Activated CD4-positive, alpha-beta T cell treated with anti-CD3 and anti-CD28 coated beads for 36 hours (primary cell): ENCODE data around the gene INPP5D. TPM values are rescaled to one million over a fixed set of nuclear protein-coding genes. Genes with fewer than 3 reads are reported as not detected.
A peak's percentile ranks its signal among the peaks of the same experiment; 100 is the strongest.

Source experiments
- ATAC-seq: fragments of 200-7000 bp; cut with Tn5 transposase; one replicate; pipeline ENCODE4 v1.10.0; 2021; ENCODE audit warnings: mild to moderate bottlenecking, moderate library complexity
- CTCF ChIA-PET: fragments of 350-600 bp; sonication (Branson Sonifier 250); formaldehyde crosslinking; loops from one replicate; lab custom pipeline; 2021; ENCODE audit warnings: antibody characterized with exemption; lab: Charles Lee
- POLR2A ChIA-PET: fragments of 350-600 bp; sonication (Branson Sonifier 250); formaldehyde crosslinking; loops from one replicate; lab custom pipeline; 2021; ENCODE audit warnings: antibody characterized with exemption, inconsistent platforms; lab: Charles Lee
- DNase-seq: peaks from one replicate; pipeline ENCODE4 v3.0.0-alpha.2; 2020
- H3K27ac Mint-ChIP-seq: one replicate; pipeline ENCODE4 v1.8.0; 2021; ENCODE audit warnings: mixed read lengths
- H3K27me3 Mint-ChIP-seq: one replicate; pipeline ENCODE4 v1.8.0; 2021; ENCODE audit warnings: mixed read lengths
- H3K36me3 Mint-ChIP-seq: one replicate; pipeline ENCODE4 v1.8.0; 2021; ENCODE audit warnings: low read depth, mixed read lengths
- H3K4me1 Mint-ChIP-seq: one replicate; pipeline ENCODE4 v1.8.0; 2021; ENCODE audit warnings: mixed read lengths
- H3K4me3 Mint-ChIP-seq: one replicate; pipeline ENCODE4 v1.8.0; 2021; ENCODE audit warnings: mild to moderate bottlenecking, moderate library complexity, mixed read lengths
- H3K9me3 Mint-ChIP-seq: one replicate; pipeline ENCODE4 v1.8.0; 2021; ENCODE audit warnings: low read depth, mixed read lengths
- intact Hi-C, 2 experiments: fragments of 100-400 bp; cut with DNase I in 1 of 2; cut with micrococcal nuclease in 1 of 2; formaldehyde crosslinking; loops; one replicate each; pipeline versions ENCODE4 v1.14.2 to v1.15.1; 2022 to 2024; cut with DNase I, micrococcal nuclease
- total RNA-seq, 2 experiments: library from RNA; stranded (reverse); gene quantifications; one replicate each; pipeline ENCODE4 v1.2.3, GENCODE V29; 2021

The INPP5D gene
- total RNA-seq, 2 experiments from 2014 or later, result 40.5 to 53.4 TPM

DNA sequence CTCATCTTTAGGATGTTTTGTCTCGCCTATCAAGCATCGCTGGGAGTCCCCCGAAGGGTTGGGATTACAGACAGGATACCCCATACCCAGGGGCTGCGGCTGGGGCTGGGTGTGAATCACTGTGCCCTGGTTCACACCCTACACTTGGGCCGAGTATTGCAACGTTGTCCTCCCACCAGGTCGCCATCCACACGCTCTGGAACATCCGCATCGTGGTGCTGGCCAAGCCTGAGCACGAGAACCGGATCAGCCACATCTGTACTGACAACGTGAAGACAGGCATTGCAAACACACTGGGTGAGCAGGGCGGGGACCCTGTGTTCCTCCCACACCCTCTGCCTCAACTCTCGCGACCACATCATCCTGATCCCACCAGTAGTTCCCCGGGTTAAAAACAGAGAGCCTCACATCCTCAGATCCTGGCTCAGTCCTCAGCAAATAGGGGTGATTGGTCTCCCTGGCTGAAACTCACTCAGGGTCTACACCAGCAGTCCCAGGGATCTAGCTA, 104.0 kb downstream of the INPP5D start:
- peaks cover 14% of the 10 kb centered on the region for H3K36me3 Mint-ChIP-seq
- H3K4me3 Mint-ChIP-seq, result no peak overlapping the region
- peak overlapping the region; percentile 49 for H3K27ac Mint-ChIP-seq
- ChIA-PET POLR2A (no interaction called here), CTCF (no interaction called here)
- ATAC-seq (no peak), DNase-seq (no peak)
- intact Hi-C loops, result no loop called here
- no peaks in the 10 kb centered on the region for H3K27me3 Mint-ChIP-seq
- H3K9me3 Mint-ChIP-seq, result no peaks in the 10 kb centered on the region
- H3K4me1 Mint-ChIP-seq, result no peaks in the 10 kb centered on the region

DNA sequence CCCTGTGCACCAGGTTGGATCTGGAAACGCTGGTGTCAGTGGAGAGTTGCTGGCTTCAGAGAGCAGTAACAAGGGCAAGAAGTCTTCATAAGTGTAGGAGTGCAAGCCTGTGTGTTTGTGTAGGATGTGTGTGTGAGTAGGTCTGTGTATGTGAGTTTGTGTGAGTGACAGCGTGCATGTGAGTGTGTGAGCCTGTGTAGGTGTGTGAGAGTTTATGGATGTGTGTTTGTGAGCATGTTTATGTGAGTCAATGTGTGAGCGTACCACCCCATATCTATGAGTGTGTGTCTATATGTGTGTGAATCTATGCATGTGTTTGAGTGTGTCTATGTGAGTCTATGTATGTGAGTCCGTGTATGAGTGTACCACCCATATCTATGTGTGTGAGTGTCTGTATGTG, 104.8 kb downstream of the INPP5D start:
- POLR2A ChIA-PET, result no interaction called here
- no peak overlapping the region for H3K4me3 Mint-ChIP-seq
- H3K27me3 Mint-ChIP-seq, result no peaks in the 10 kb centered on the region
- H3K4me1 Mint-ChIP-seq, result no peaks in the 10 kb centered on the region
- intact Hi-C loops, result no loop called here
- DNase-seq (no peak), ATAC-seq (peak; percentile 18)
- CTCF ChIA-PET, result no interaction called here
- no peaks in the 10 kb centered on the region for H3K9me3 Mint-ChIP-seq
- H3K36me3 Mint-ChIP-seq, result peaks cover 21% of the 10 kb centered on the region
- H3K27ac Mint-ChIP-seq, result no peak overlapping the region

DNA sequence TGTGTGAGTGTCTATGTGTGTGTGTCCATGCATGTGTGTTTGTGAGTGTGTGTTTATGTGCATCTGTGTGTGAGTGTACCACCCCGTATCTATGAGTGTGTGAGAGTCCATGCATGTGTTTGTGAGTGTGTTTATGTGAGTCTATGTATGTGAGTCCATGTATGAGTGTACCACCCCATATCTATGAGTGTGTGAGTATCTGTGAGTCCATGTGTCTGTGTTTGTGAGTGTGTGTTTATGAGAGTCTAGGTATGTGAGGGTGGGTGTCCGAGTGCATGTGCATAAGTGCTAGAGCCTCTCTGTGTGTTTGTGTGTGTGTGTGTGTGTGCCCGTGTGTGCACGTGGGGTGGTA, 105.4 kb downstream of the INPP5D start:
- H3K36me3 Mint-ChIP-seq, result peaks cover 24% of the 10 kb centered on the region
- H3K27me3 Mint-ChIP-seq, result no peaks in the 10 kb centered on the region
- no peak overlapping the region for H3K27ac Mint-ChIP-seq
- ATAC-seq (peak; percentile 62), DNase-seq (no peak)
- POLR2A ChIA-PET, result no interaction called here
- intact Hi-C loops, result no loop called here
- CTCF ChIA-PET, result no interaction called here
- no peak overlapping the region for H3K4me3 Mint-ChIP-seq
- no peaks in the 10 kb centered on the region for H3K4me1 Mint-ChIP-seq
- no peaks in the 10 kb centered on the region for H3K9me3 Mint-ChIP-seq

DNA sequence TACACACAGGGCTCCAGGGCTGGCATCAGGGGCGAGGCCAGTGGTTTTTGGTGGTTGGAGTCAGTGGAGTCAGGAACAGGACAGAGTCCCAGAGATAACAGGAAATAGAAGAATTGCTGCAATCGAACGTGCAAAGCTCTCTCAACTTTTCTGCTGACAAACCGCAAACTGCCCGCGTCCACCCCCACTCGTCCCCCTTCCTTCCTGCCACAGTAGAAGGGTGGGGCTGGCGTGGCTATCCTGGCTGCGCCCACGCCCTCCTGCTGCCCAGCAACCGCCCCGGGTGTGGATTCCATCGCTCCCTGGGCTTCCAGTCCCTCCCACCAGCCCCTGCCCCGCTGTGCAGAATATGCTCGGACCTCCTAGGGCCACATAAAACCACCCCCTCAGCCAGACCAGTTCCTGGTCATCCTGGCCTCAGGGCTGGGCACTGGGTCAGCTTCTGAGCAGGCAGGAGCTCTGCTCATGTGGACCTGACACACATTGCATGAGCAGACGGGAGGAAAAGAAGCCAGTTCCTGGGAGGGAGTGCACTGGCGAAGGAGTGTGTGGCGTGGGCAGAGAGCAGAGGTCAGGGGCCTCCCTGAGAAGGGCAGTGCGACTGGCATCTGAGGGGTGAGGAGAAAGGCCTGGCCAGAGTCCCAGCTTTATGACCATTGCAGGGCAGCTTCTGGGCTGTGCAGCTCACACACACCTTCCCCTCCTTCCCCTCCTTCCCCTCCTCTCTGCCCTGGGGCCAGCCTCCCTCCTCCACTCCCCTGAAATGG, 105.9 kb downstream of the INPP5D start:
- Mint-ChIP-seq H3K4me1 (no peaks in the 10 kb centered on the region), H3K4me3 (no peak overlapping the region), H3K27ac (peak overlapping the region; percentile 48), H3K27me3 (no peaks in the 10 kb centered on the region), H3K9me3 (no peaks in the 10 kb centered on the region), H3K36me3 (peaks cover 29% of the 10 kb centered on the region)
- peak; percentile 46 for DNase-seq
- ATAC-seq, result peak; percentile 50
- intact Hi-C loops, result no loop called here
- ChIA-PET POLR2A (no interaction called here), CTCF (no interaction called here)

DNA sequence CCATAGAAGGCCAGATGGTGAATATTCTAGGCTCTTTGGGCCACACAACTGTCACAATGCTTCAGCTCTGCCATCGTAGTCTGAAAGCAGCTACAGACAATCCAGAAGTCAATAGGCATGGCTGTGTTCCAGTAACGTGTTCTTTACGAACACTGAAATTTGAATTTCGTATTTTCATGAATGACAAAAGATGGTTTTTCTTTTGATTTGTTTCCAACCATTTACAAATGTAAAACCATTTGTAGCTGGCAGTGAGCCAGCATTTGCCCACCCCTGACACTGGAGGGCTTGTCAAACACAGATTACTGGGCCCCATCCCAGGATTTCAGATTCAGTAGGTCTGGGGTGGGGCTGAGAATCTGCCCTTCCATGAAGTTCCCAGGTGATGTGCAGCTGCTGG, 108.3 kb downstream of the INPP5D start:
- ChIA-PET POLR2A (no interaction called here), CTCF (no interaction called here)

DNA sequence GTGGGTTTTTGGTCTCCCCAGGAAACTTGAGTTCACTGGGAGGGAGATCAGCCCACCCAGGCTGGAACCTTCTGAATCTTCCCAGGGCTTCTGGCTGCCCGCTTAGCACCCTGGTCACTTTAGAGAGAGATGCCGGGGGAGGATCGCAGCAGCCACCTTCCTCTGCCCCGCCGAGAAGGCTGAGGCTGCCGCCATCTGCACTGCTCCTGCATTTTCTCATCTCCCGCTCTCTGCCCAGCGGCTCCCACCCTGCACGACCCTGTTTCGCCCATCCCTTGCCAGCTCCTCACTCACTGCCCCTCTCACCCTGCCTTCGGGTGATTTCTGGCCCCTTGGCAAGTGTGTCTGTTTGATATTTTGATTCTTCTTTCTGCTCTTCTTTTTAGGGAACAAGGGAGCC, 108.8 kb downstream of the INPP5D start:
- intact Hi-C loops, result no loop called here
- ATAC-seq (no peak), DNase-seq (no peak)
- CTCF ChIA-PET, result interaction anchor here (0.6 kb wide), 1 partner anchor 17 kb away, joined by 4 read pairs; no protein-coding TSS in a partner anchor
- POLR2A ChIA-PET, result no interaction called here
- H3K27ac Mint-ChIP-seq, result no peak overlapping the region
- no peaks in the 10 kb centered on the region for H3K4me1 Mint-ChIP-seq
- peaks cover 38% of the 10 kb centered on the region for H3K36me3 Mint-ChIP-seq
- H3K27me3 Mint-ChIP-seq, result no peaks in the 10 kb centered on the region
- H3K9me3 Mint-ChIP-seq, result no peaks in the 10 kb centered on the region
- H3K4me3 Mint-ChIP-seq, result no peak overlapping the region

More for the DNA sequence above, 108.3 kb downstream of the INPP5D start:
- ATAC-seq, result no peak
- Mint-ChIP-seq H3K4me3 (no peak overlapping the region), H3K9me3 (no peaks in the 10 kb centered on the region), H3K36me3 (peaks cover 41% of the 10 kb centered on the region), H3K4me1 (no peaks in the 10 kb centered on the region), H3K27me3 (no peaks in the 10 kb centered on the region), H3K27ac (no peak overlapping the region)
- intact Hi-C loops, result no loop called here
- no peak for DNase-seq

DNA sequence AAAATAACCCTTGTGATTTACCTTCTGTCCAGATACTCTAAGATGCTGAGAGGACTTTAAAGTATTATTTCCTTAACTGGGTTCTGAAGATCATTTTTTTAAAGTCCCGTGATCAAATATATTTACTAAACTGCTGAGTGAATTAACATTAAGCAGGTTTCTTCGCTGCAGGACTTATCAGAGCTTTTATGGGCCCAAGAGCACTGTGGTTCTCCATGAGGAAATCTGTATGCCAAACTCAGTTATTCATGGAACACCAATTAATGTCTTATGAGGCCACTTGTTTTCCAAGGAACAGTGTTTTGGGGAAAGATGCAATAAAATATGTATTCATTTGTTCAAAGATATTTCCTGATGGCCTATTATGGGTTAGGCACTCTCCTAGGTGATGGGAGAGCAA, 111.2 kb downstream of the INPP5D start:
- H3K36me3 Mint-ChIP-seq, result peaks cover 38% of the 10 kb centered on the region
- ATAC-seq (no peak), DNase-seq (no peak)
- no peak overlapping the region for H3K4me3 Mint-ChIP-seq
- no peak overlapping the region for H3K27ac Mint-ChIP-seq
- H3K9me3 Mint-ChIP-seq, result no peaks in the 10 kb centered on the region
- H3K4me1 Mint-ChIP-seq, result no peaks in the 10 kb centered on the region
- H3K27me3 Mint-ChIP-seq, result no peaks in the 10 kb centered on the region
- ChIA-PET POLR2A (interaction anchor here (0.6 kb wide), 1 partner anchor 53 kb away, joined by 3 read pairs; no protein-coding TSS in a partner anchor), CTCF (interaction anchor here (0.6 kb wide), 1 partner anchor 1355 kb away, joined by 4 read pairs; no protein-coding TSS in a partner anchor)
- intact Hi-C loops, result no loop called here

DNA sequence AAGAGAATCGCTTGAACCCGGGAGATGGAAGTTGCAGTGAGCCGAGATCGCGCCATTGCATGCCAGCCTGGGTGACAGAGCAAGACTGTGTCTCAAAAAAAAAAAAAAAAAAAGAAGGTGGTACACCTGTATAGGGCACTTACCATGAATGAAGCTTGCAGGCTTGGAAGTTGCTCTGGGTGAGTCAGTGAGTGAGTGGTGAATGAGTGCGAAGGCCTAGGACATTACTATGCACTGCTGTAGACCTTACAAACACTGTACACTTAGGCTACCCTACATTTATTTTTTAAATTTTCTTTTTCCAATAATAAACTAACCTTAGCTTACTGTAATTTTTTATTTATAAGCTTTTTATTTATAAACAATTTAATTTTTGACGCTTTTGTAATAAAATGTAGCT, 113.0 kb downstream of the INPP5D start:
- no peak overlapping the region for H3K27ac Mint-ChIP-seq
- H3K36me3 Mint-ChIP-seq, result peaks cover 45% of the 10 kb centered on the region
- H3K27me3 Mint-ChIP-seq, result no peaks in the 10 kb centered on the region
- no peaks in the 10 kb centered on the region for H3K4me1 Mint-ChIP-seq
- H3K4me3 Mint-ChIP-seq, result no peak overlapping the region
- no peaks in the 10 kb centered on the region for H3K9me3 Mint-ChIP-seq
- DNase-seq (no peak), ATAC-seq (no peak)
- CTCF ChIA-PET, result interaction anchor here (0.9 kb wide), 1 partner anchor 436 kb away, joined by 3 read pairs; no protein-coding TSS in a partner anchor
- intact Hi-C loops, result no loop called here
- POLR2A ChIA-PET, result no interaction called here

DNA sequence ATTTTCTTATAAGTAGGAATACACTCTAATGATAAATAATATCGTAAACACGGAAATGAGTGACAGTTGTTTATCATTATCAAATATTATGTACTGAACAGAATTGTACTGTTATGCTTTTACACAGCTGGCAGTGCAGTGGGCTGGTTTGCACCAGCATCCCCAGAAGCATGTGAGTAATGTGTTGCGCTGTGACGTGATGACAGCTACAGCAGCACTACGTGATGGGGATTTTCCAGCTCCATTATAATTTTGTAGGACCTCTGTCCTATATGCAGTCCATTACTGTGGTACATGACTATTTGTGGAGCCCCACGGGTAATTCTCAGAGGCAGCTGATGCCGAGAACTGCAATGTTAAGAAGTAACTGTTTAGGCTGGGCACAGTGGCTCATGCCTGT, 114.0 kb downstream of the INPP5D start:
- H3K27ac Mint-ChIP-seq, result no peak overlapping the region
- H3K27me3 Mint-ChIP-seq, result no peaks in the 10 kb centered on the region
- no peak overlapping the region for H3K4me3 Mint-ChIP-seq
- DNase-seq (no peak), ATAC-seq (no peak)
- H3K36me3 Mint-ChIP-seq, result peaks cover 48% of the 10 kb centered on the region
- ChIA-PET POLR2A (no interaction called here), CTCF (no interaction called here)
- intact Hi-C loops, result no loop called here
- no peaks in the 10 kb centered on the region for H3K9me3 Mint-ChIP-seq
- H3K4me1 Mint-ChIP-seq, result no peaks in the 10 kb centered on the region

DNA sequence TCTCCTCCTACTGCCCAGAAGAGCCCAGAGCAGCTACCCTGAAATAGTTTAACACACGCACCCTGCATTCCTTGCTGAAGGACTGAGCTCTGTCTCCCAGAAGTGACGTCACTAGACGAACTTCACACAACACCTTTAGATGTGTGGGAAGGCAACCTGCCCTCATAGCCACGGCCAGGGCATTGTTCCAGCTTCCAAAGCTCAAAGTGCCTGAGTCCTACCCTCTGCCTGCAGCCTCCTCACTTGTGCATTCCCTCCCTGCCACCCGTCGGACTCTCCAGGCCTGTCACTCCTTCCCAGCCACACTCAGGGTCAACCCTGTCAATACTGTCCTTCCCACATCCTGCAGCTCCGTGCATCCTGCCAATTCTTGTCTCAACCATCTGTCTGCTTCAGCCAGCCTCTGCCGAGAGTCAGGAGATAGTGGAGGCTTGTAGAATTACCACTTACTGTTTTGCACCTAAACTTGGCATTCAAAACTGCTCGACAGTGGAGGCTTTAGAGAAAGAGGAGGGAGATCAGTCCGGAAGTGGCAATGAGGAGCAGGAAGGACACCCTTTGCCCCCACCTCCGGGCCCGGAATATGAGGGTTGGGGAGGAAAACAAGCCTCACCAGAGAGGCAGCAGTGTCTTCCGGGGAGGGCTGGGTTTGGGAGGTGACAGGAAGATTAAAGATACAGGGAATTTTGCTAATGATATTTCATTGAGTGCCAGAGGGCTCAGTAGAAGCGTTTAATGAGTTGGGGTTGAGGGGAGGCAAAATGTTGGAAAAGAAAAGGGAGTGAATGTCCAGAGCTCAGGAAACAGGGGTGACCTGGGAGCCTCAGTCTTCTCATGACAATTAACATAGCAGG, 119.1 kb downstream of the INPP5D start:
- no peaks in the 10 kb centered on the region for H3K4me1 Mint-ChIP-seq
- no peak for DNase-seq
- intact Hi-C loops, result no loop called here
- CTCF ChIA-PET, result interaction anchor here (1.0 kb wide), 1 partner anchor 49 kb away, joined by 3 read pairs; no protein-coding TSS in a partner anchor
- peak overlapping the region; percentile 44 for H3K27ac Mint-ChIP-seq
- POLR2A ChIA-PET, result no interaction called here
- H3K4me3 Mint-ChIP-seq, result no peak overlapping the region
- no peak for ATAC-seq
- no peaks in the 10 kb centered on the region for H3K9me3 Mint-ChIP-seq
- peaks cover 38% of the 10 kb centered on the region for H3K36me3 Mint-ChIP-seq
- no peaks in the 10 kb centered on the region for H3K27me3 Mint-ChIP-seq

DNA sequence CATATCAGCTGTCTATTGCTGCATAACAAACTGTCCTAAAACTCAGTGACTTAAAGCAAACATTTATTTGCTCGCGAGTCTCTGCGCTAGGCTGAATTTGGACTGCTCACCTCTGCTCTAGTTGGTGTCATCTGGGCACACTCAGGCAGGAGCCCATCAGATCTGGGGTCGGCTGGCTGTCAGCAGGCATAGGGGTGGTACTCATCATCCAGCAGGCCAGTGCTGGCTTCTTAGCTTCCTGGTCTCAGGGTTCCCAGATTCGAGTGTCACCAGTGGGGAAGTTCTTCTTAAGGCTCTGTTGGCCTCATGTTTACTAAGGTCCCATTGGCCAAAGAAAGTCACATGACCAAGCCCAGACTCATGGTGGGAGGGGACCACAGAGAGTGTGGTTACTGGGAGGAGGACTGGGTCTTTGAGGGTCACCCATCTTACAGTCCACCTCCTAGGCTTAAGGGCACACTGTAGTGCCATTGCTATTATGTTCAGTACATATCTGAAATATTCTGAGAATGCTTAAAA, 119.8 kb downstream of the INPP5D start:
- ChIA-PET CTCF (no interaction called here), POLR2A (no interaction called here)
- Mint-ChIP-seq H3K27ac (no peak overlapping the region), H3K9me3 (no peaks in the 10 kb centered on the region), H3K4me3 (no peak overlapping the region), H3K27me3 (no peaks in the 10 kb centered on the region), H3K4me1 (no peaks in the 10 kb centered on the region), H3K36me3 (peaks cover 41% of the 10 kb centered on the region)
- intact Hi-C loops, result no loop called here
- ATAC-seq, result no peak
- DNase-seq, result no peak
